MM.1S (cell line): Measurements from ENCODE around the gene MARF1.

Source experiments
- DNase-seq: peaks from one replicate; pipeline ENCODE4 v3.0.0-alpha.2; 2015
- H2AFZ ChIP-seq: fragments of 300-600 bp; sonication (generic); 2 replicates; pipeline ENCODE4 v1.6.0; 2016; ENCODE audit warnings: antibody characterized with exemption, low read length
- H3F3A ChIP-seq: fragments of 300-600 bp; sonication (generic); 2 replicates; pipeline ENCODE4 v1.6.1; 2016; ENCODE audit warnings: mild to moderate bottlenecking, antibody characterized with exemption, low read length, moderate library complexity, mixed read lengths; ENCODE audit not compliant: insufficient read depth
- H3K27ac ChIP-seq: fragments of 300-600 bp; sonication (generic); 2 replicates; pipeline ENCODE4 v1.5.1; 2016; ENCODE audit warnings: mild to moderate bottlenecking, low read length
- H3K27me3 ChIP-seq: fragments of 300-600 bp; sonication (generic); replicated peaks from 2 replicates; pipeline ENCODE4 v1.6.0; 2016; ENCODE audit warnings: low read length; ENCODE audit not compliant: insufficient read depth
- H3K36me3 ChIP-seq: fragments of 300-600 bp; sonication (generic); replicated peaks from 2 replicates; pipeline ENCODE4 v1.6.1; 2016; ENCODE audit warnings: mild to moderate bottlenecking, low read length, mixed read lengths; ENCODE audit not compliant: insufficient read depth
- H3K4me1 ChIP-seq: fragments of 300-600 bp; sonication (generic); 2 replicates; pipeline ENCODE4 v1.6.1; 2016; ENCODE audit warnings: low read length, mixed read lengths
- H3K4me2 ChIP-seq: fragments of 300-600 bp; sonication (generic); 2 replicates; pipeline ENCODE4 v1.6.0; 2016; ENCODE audit warnings: low read depth, low read length
- H3K4me3 ChIP-seq: fragments of 300-600 bp; sonication (generic); 2 replicates; pipeline ENCODE4 v1.5.1; 2016; ENCODE audit warnings: low read length, mixed read lengths
- H3K79me2 ChIP-seq: fragments of 300-600 bp; sonication (generic); 2 replicates; pipeline ENCODE4 v1.6.1; 2016; ENCODE audit warnings: mixed run types, low read length, mixed read lengths
- H3K9ac ChIP-seq: fragments of 300-600 bp; sonication (generic); 2 replicates; pipeline ENCODE4 v1.6.1; 2016; ENCODE audit warnings: low read length, mixed read lengths
- H3K9me2 ChIP-seq: fragments of 300-600 bp; sonication (generic); replicated peaks from 2 replicates; pipeline ENCODE4 v1.6.1; 2016; ENCODE audit warnings: mild to moderate bottlenecking, low read length, mixed read lengths; ENCODE audit not compliant: insufficient read depth
- H3K9me3 ChIP-seq: fragments of 300-600 bp; sonication (generic); replicated peaks from 2 replicates; pipeline ENCODE4 v1.6.1; 2016; ENCODE audit warnings: mild to moderate bottlenecking, low read length, mixed read lengths; ENCODE audit not compliant: insufficient read depth
- H4K20me1 ChIP-seq: fragments of 300-600 bp; sonication (generic); 2 replicates; pipeline ENCODE4 v1.6.1; 2016; ENCODE audit warnings: mild to moderate bottlenecking, low read length, moderate library complexity, mixed read lengths; ENCODE audit not compliant: insufficient read depth
- EZH2 ChIP-seq: fragments of 300-600 bp; sonication (generic); optimal IDR thresholded peaks from 2 replicates; pipeline ENCODE3; 2017; ENCODE audit warnings: low read depth, mild to moderate bottlenecking, antibody characterized with exemption, low read length, mixed read lengths
- EZH2phosphoT487 ChIP-seq: fragments of 300-600 bp; sonication (generic); IDR thresholded peaks from 2 replicates; pipeline ENCODE4 v1.6.1; 2018; ENCODE audit warnings: antibody characterized with exemption, low read length
- TF ChIP-seq, protein P1 (sequence below): fragments of 300-600 bp; sonication (generic); IDR thresholded peaks from 2 replicates; pipeline ENCODE4 v1.5.1; 2016; ENCODE audit warnings: antibody characterized with exemption, low read length, mixed read lengths

MARF1 gene

DNA sequence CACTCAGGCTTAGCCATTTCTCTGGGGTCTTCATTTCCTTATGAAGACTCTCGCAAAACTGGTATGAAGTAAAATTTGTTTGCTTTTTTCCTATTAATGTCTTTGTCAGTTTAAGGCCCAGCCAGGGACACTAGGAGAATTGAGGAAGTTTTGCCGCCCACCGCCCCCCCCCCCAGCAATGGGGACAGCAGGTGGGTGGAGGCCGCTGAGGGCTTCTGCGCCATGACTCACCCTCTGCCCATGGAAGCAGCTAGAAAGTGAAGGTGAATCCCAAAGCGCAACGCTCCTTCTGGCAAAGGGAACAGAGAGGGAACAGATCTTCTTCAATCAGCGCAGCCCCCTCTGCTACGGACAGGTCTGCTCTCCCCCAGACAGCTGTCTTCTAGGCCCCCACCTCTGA lies 49.7 kb downstream of the MARF1 start:
- Histone ChIP-seq H3K27ac (no peak overlapping the region), H3F3A (peaks cover 9% of the 10 kb centered on the region), H3K4me2 (no peak overlapping the region), H3K9me3 (no peaks in the 10 kb centered on the region), H3K4me1 (peaks cover 9% of the 10 kb centered on the region), H2AFZ (no peak overlapping the region), H3K9me2 (no peaks in the 10 kb centered on the region), H3K79me2 (no peaks in the 10 kb centered on the region), H3K4me3 (no peak overlapping the region), H3K9ac (no peak overlapping the region), H3K36me3 (no peaks in the 10 kb centered on the region), H4K20me1 (no peaks in the 10 kb centered on the region), H3K27me3 (no peaks in the 10 kb centered on the region)
- TF ChIP-seq, protein P1, sequence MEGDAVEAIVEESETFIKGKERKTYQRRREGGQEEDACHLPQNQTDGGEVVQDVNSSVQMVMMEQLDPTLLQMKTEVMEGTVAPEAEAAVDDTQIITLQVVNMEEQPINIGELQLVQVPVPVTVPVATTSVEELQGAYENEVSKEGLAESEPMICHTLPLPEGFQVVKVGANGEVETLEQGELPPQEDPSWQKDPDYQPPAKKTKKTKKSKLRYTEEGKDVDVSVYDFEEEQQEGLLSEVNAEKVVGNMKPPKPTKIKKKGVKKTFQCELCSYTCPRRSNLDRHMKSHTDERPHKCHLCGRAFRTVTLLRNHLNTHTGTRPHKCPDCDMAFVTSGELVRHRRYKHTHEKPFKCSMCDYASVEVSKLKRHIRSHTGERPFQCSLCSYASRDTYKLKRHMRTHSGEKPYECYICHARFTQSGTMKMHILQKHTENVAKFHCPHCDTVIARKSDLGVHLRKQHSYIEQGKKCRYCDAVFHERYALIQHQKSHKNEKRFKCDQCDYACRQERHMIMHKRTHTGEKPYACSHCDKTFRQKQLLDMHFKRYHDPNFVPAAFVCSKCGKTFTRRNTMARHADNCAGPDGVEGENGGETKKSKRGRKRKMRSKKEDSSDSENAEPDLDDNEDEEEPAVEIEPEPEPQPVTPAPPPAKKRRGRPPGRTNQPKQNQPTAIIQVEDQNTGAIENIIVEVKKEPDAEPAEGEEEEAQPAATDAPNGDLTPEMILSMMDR = no peak
- TF ChIP-seq EZH2phosphoT487 (no peak), EZH2 (no peak)
- DNase-seq = no peak

DNA sequence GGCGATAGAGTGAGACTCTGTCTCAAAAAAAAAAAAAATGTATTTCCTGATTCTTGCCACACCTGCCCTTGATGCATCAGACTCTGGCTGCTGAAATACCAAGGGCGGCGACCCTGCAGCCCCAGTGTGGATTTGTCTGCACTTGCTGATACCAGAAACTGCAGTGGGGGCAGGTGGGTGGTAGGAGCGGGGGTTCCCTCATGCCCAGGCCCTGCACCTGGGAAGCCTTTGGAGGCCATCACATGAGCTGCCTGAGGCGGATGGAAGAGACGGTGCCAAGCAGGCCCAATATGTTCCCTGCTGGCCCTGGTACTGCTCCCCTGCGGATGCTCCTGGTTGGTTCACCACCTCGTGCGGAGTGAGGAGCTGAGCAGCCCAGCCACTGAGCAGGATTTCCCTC lies 50.6 kb downstream of the MARF1 start:
- peak; percentile 25 for DNase-seq
- Histone ChIP-seq H3F3A (peaks cover 9% of the 10 kb centered on the region), H2AFZ (no peak overlapping the region), H3K79me2 (no peaks in the 10 kb centered on the region), H3K36me3 (no peaks in the 10 kb centered on the region), H4K20me1 (no peaks in the 10 kb centered on the region), H3K27ac (no peak overlapping the region), H3K4me1 (peaks cover 9% of the 10 kb centered on the region), H3K9me3 (no peaks in the 10 kb centered on the region), H3K27me3 (no peaks in the 10 kb centered on the region), H3K4me3 (no peak overlapping the region), H3K4me2 (no peak overlapping the region), H3K9me2 (no peaks in the 10 kb centered on the region), H3K9ac (no peak overlapping the region)
- no peak for TF ChIP-seq EZH2
- TF ChIP-seq EZH2phosphoT487 = no peak
- TF ChIP-seq, protein P1 = no peak

DNA sequence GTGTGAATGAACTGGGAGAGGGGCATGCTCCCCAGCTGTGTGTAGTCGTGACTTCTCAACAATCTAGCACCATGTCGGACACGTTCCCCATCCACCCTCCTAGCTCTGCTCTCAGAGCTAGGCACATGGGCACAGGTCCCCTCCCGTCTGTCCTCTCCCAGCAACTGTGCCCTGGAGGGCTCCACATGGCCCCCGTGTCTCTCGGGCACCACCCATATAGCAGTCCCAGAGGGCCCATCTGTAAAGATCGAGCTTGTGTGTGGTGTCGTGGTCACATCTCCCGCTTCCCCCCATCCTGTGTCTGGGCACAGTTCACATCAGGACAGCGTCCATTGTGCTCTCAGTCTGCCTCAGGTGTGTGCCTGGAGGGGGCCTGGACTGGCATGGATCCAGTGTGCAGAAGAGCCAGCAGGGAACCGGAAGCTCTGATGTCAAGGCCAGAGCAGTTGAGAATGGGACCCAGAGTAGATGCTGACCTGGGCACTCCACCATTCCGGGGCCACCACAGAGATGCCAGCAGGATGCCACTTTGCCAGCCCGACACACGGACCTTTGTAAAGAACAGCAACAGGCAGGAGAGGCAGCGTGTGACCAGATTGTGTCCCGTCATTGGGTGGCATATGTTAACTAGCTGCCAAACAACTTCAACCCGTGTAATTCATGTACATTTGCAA lies 55.7 kb downstream of the MARF1 start:
- Histone ChIP-seq H3K36me3 (no peaks in the 10 kb centered on the region), H3F3A (peaks cover 9% of the 10 kb centered on the region), H4K20me1 (no peaks in the 10 kb centered on the region), H3K9ac (no peak overlapping the region), H3K9me2 (no peaks in the 10 kb centered on the region), H3K4me1 (peaks cover 7% of the 10 kb centered on the region), H3K27me3 (no peaks in the 10 kb centered on the region), H3K27ac (no peak overlapping the region), H3K9me3 (no peaks in the 10 kb centered on the region), H3K4me3 (no peak overlapping the region), H3K79me2 (no peaks in the 10 kb centered on the region), H2AFZ (no peak overlapping the region), H3K4me2 (no peak overlapping the region)
- DNase-seq = no peak
- TF ChIP-seq, protein P1 = no peak
- TF ChIP-seq EZH2 (no peak), EZH2phosphoT487 (no peak)
